IMR-90 (cell line): ENCODE measurements around the gene INTS11. TPM values are rescaled to one million over a fixed set of nuclear protein-coding genes. Genes with fewer than 3 reads are reported as not detected.

Experiments
- ATAC-seq: fragments of 200-7000 bp; cut with Tn5 transposase; 2 replicates; pipeline ENCODE4 v1.9.1; 2020; ENCODE audit warnings: low read depth, mild to moderate bottlenecking, moderate library complexity
- BruUV-seq: library from RNA; stranded (reverse); fragments of 400-500 nt; replicated peaks from 2 replicates; lab custom pipeline; 2021; lab: Mats Ljungman, UMichigan
- CTCF ChIA-PET: fragments of 300-600 bp; formaldehyde crosslinking; extraction: SDS; loops from one replicate; lab custom pipeline; 2021; ENCODE audit warnings: antibody characterized with exemption; lab: Yijun Ruan, JAX
- POLR2A ChIA-PET: fragments of 300-600 bp; sonication (Branson Sonifier 250); formaldehyde crosslinking; loops from one replicate; lab custom pipeline; 2022; ENCODE audit warnings: antibody characterized with exemption; ENCODE audit not compliant: unreplicated experiment; lab: Charles Lee
- DNase-seq: peaks from one replicate; pipeline ENCODE4 v3.0.0; 2013
- H2AFZ ChIP-seq: replicated peaks from 2 replicates; pipeline ENCODE3; 2013; ENCODE audit warnings: low read length, mild to moderate bottlenecking; ENCODE audit not compliant: poor library complexity
- H2AK5ac ChIP-seq: 2 replicates; pipeline ENCODE4 v1.6.1; 2013; ENCODE audit warnings: low read depth, low read length, inconsistent platforms
- H2AK9ac ChIP-seq: replicated peaks from 2 replicates; pipeline ENCODE3; 2013; ENCODE audit warnings: mild to moderate bottlenecking, low read depth, low read length, moderate library complexity; ENCODE audit not compliant: poor library complexity
- H2BK120ac ChIP-seq: 2 replicates; pipeline ENCODE4 v1.6.1; 2013; ENCODE audit warnings: low read depth, low read length, inconsistent platforms
- H2BK15ac ChIP-seq: 3 replicates; pipeline ENCODE4 v1.6.1; 2013; ENCODE audit warnings: low read depth, low read length, inconsistent platforms
- H2BK20ac ChIP-seq: 2 replicates; pipeline ENCODE4 v1.6.1; 2013; ENCODE audit warnings: low read depth, mild to moderate bottlenecking, inconsistent platforms, low read length, moderate library complexity
- H2BK5ac ChIP-seq: 2 replicates; pipeline ENCODE4 v1.6.1; 2013; ENCODE audit warnings: mild to moderate bottlenecking, low read depth, low read length, inconsistent platforms; ENCODE audit not compliant: poor library complexity, severe bottlenecking
- H3K14ac ChIP-seq: replicated peaks from 2 replicates; pipeline ENCODE4 v1.6.1; 2013; ENCODE audit warnings: low read depth, low read length, inconsistent platforms
- H3K18ac ChIP-seq: 2 replicates; pipeline ENCODE4 v1.6.1; 2013; ENCODE audit warnings: low read depth, low read length, control low read depth
- H3K23ac ChIP-seq: 2 replicates; pipeline ENCODE4 v1.6.1; 2013; ENCODE audit warnings: low read depth, low read length, inconsistent platforms
- H3K27ac ChIP-seq: 2 replicates; pipeline ENCODE4 v1.5.1; 2013; ENCODE audit warnings: mild to moderate bottlenecking, control low read depth, low read length; ENCODE audit not compliant: insufficient read depth
- H3K27me3 ChIP-seq: 2 replicates; pipeline ENCODE4 v1.6.1; 2013; ENCODE audit warnings: low read length; ENCODE audit not compliant: control insufficient read depth, insufficient read depth
- H3K36me3 ChIP-seq: 2 replicates; pipeline ENCODE4 v1.6.1; 2013; ENCODE audit warnings: low read length, mixed read lengths; ENCODE audit not compliant: control insufficient read depth, insufficient read depth
- H3K4ac ChIP-seq: 2 replicates; pipeline ENCODE4 v1.6.1; 2013; ENCODE audit warnings: low read depth, low read length, inconsistent platforms
- H3K4me1 ChIP-seq: 2 replicates; pipeline ENCODE4 v1.6.1; 2013; ENCODE audit warnings: low read length, mixed read lengths; ENCODE audit not compliant: control insufficient read depth, insufficient read depth
- H3K4me2 ChIP-seq: 2 replicates; pipeline ENCODE4 v1.6.1; 2013; ENCODE audit warnings: low read depth, mild to moderate bottlenecking, control low read depth, low read length, moderate library complexity
- H3K4me3 ChIP-seq: 2 replicates; pipeline ENCODE4 v1.5.1; 2013; ENCODE audit warnings: low read depth, mild to moderate bottlenecking, control low read depth, low read length, moderate library complexity; ENCODE audit not compliant: insufficient read depth
- H3K56ac ChIP-seq: 2 replicates; pipeline ENCODE4 v1.6.1; 2013; ENCODE audit warnings: low read length, inconsistent platforms; ENCODE audit not compliant: insufficient read depth; ENCODE audit errors: extremely low read depth
- H3K79me1 ChIP-seq, 2 experiments: 2 replicates each; pipeline ENCODE4 v1.6.1; 2013; ENCODE audit warnings: low read length in 2 of 2, inconsistent platforms in 1 of 2, low read depth in 1 of 2
- H3K9ac ChIP-seq: 2 replicates; pipeline ENCODE4 v1.6.1; 2013; ENCODE audit warnings: low read depth, low read length, control low read depth
- H3K9me1 ChIP-seq: 2 replicates; pipeline ENCODE4 v1.6.1; 2013; ENCODE audit warnings: low read length, inconsistent platforms; ENCODE audit not compliant: insufficient read depth
- H3K9me3 ChIP-seq: 2 replicates; pipeline ENCODE4 v1.6.1; 2013; ENCODE audit warnings: low read length; ENCODE audit not compliant: control insufficient read depth, insufficient read depth
- H4K20me1 ChIP-seq: 2 replicates; pipeline ENCODE4 v1.6.1; 2013; ENCODE audit warnings: low read length, inconsistent platforms; ENCODE audit not compliant: insufficient read depth
- H4K5ac ChIP-seq: 2 replicates; pipeline ENCODE4 v1.6.1; 2013; ENCODE audit warnings: mild to moderate bottlenecking, low read depth, low read length, control low read depth
- H4K8ac ChIP-seq, 2 experiments: 2 replicates each; pipeline ENCODE4 v1.6.1; 2013; ENCODE audit warnings: low read depth in 2 of 2, low read length in 2 of 2, control low read depth in 1 of 2, inconsistent platforms in 1 of 2
- H4K91ac ChIP-seq: 2 replicates; pipeline ENCODE4 v1.6.1; 2013; ENCODE audit warnings: low read depth, low read length, inconsistent platforms; ENCODE audit not compliant: insufficient read depth
- ELK1 ChIP-seq: fragments of 150-350 bp; IDR thresholded peaks from 2 replicates; pipeline ENCODE4 v1.6.1; 2016; ENCODE audit warnings: low read depth, mild to moderate bottlenecking, low read length, moderate library complexity, borderline replicate concordance
- WGBS, 2 experiments: methylation state at CpG; one replicate each; pipeline versions ENCODE4 v1.1.5 to v1.1.7; 2013; ENCODE audit warnings: missing lambda C conversion rate in 2 of 2; ENCODE audit not compliant: insufficient read length in 1 of 2; ENCODE audit errors: extremely low coverage in 2 of 2; 5-methylcytosine and 5-hydroxymethylcytosine counted together
- dilution Hi-C: fragments of 300-500 bp; cut with HindIII; formaldehyde crosslinking; loops from one replicate; pipeline ENCODE4 v1.14.3; 2018; ENCODE audit warnings: low sequenced_read_pairs; ENCODE audit not compliant: unreplicated experiment
- in situ Hi-C: fragments of 300-500 bp; cut with MboI; formaldehyde crosslinking; loops from 3 replicates; pipeline ENCODE4 v1.14.3; 2019; ENCODE audit warnings: low sequenced_read_pairs, inconsistent platforms, mixed read lengths
- intact Hi-C: fragments of 100-400 bp; cut with micrococcal nuclease; formaldehyde crosslinking; loops from 2 replicates; pipeline ENCODE4 v1.10.0; 2022
- polyA plus RNA-seq, 3 experiments: library from polyadenylated mRNA; depleted of rRNA; stranded (reverse); fragments of >200 nt; gene quantifications; 2 replicates each; pipeline ENCODE4 v1.2.3, GENCODE V29; 2012; ENCODE audit warnings: low replicate concordance in 1 of 3
- total RNA-seq: library from RNA; depleted of rRNA; stranded (reverse); fragments of >200 nt; gene quantifications from 2 replicates; pipeline ENCODE4 v1.2.3, GENCODE V29; 2012

The INTS11 gene
- total and polyA plus RNA-seq, 2 of the 4 experiments (the other 2 are of a cell fraction): 56.1 to 123 TPM

- 73% methylated on average over 21 of the region's 43 CpGs; no CpG with 5 or more reads in 1 of the 2 experiments for WGBS, 2 experiments
- H3K27me3 ChIP-seq: no peaks in the 10 kb centered on the region
- ATAC-seq (no peak), DNase-seq (peak; percentile 35)
- peak overlapping the region; percentile 91 for H3K4ac ChIP-seq
- CTCF ChIA-PET: no interaction called here
- peak overlapping the region; percentile 30 for H2BK120ac ChIP-seq
- H4K8ac ChIP-seq: peak overlapping the region; percentile 64 to 96
- H3K18ac ChIP-seq: no peak overlapping the region
- peak overlapping the region; percentile 89 for H2AFZ ChIP-seq
- H3K9ac ChIP-seq: peak overlapping the region; percentile 93
- intact Hi-C loops (loop anchor here (1.0 kb wide), 1 partner anchor 7 kb away; no protein-coding TSS in a partner anchor), dilution Hi-C loops (no loop called here), in situ Hi-C loops (no loop called here)
- no peak overlapping the region; the same call in 2 of the 3 replicates for H2BK15ac ChIP-seq
- peak overlapping the region; percentile 39; the same call in 1 of the 2 replicates for H2BK20ac ChIP-seq
- peaks cover 8 to 51% of the 10 kb centered on the region in 2 experiments; a peak in 3 of 4 replicates for H3K79me1 ChIP-seq
- BruUV-seq: no TSS peak
- H4K91ac ChIP-seq: peak overlapping the region; percentile 64; the same call in 1 of the 2 replicates
- H4K20me1 ChIP-seq: peaks cover 25% of the 10 kb centered on the region
- H2AK9ac ChIP-seq: peak overlapping the region; percentile 99
- peaks cover 38% of the 10 kb centered on the region for H3K4me1 ChIP-seq
- TF ChIP-seq ELK1: no peak
- peaks cover 31% of the 10 kb centered on the region for H3K36me3 ChIP-seq
- peak overlapping the region; percentile 71 for H3K4me3 ChIP-seq
- no peaks in the 10 kb centered on the region for H3K9me3 ChIP-seq
- H3K27ac ChIP-seq: peak overlapping the region; percentile 94
- H3K23ac ChIP-seq: peak overlapping the region; percentile 92
- peak overlapping the region; percentile 99 for H2AK5ac ChIP-seq
- peaks cover 33% of the 10 kb centered on the region for H3K9me1 ChIP-seq
- H2BK5ac ChIP-seq: peak overlapping the region; percentile 99
- peak overlapping the region; percentile 94 for H3K14ac ChIP-seq
- H4K5ac ChIP-seq: peak overlapping the region; percentile 37; the same call in 1 of the 2 replicates
- POLR2A ChIA-PET: interaction anchor here (1.0 kb wide), 1 partner anchor 8 kb away, joined by 5 read pairs; no protein-coding TSS in a partner anchor
- peak overlapping the region; percentile 79 for H3K56ac ChIP-seq
- H3K4me2 ChIP-seq: peak overlapping the region; percentile 97
These were observed 51.9 kb downstream of the INTS11 start for GRCh38 chr1:1272341-1273208.
